Prostate gland (tissue), 2 donors: ENCODE data around the gene UBE4B. TPM values are rescaled to one million over a fixed set of nuclear protein-coding genes. Genes with fewer than 3 reads are reported as not detected.
"Not testable (repeated sequence)": the region's sequence is repeated elsewhere in the genome, so short reads cannot be mapped to it uniquely, and the experiment has no call there.

ENCODE experiments used
- DNase-seq: peaks from one replicate; pipeline ENCODE4 v3.0.0-alpha.2; 2019; ENCODE audit warnings: low spot score
- H3K27ac ChIP-seq, 2 donors: fragments of 200-600 bp; sonication (generic); 2 replicates each; pipeline ENCODE4 v1.5.1; 2017 to 2019
- H3K27me3 ChIP-seq: fragments of 200-600 bp; sonication (generic); replicated peaks from 2 replicates; pipeline ENCODE4 v1.5.1; 2019; ENCODE audit not compliant: insufficient read depth
- H3K36me3 ChIP-seq, 2 donors: fragments of 200-600 bp; sonication (generic); 1 replicate in 1 of 2; 2 replicates in 1 of 2; pipeline versions ENCODE4 v1.5.1 to v1.8.1; 2017 to 2019
- H3K4me1 ChIP-seq: fragments of 200-600 bp; sonication (generic); replicated peaks from 2 replicates; pipeline ENCODE4 v1.5.1; 2019
- H3K4me3 ChIP-seq, 2 donors: fragments of 200-600 bp; sonication (generic); 2 replicates each; pipeline ENCODE4 v1.5.1; 2017 to 2019
- H3K9me3 ChIP-seq: fragments of 200-600 bp; sonication (generic); 2 replicates; pipeline ENCODE4 v1.5.1; 2017
- POLR2A ChIP-seq: fragments of 450-650 bp; IDR thresholded peaks from one replicate; pipeline ENCODE4 v1.6.1; 2016; ENCODE audit warnings: antibody characterized with exemption, mild to moderate bottlenecking
- POLR2AphosphoS5 ChIP-seq: sonication (generic); formaldehyde crosslinking; IDR thresholded peaks from one replicate; pipeline ENCODE4 v1.6.1; 2017; ENCODE audit warnings: antibody characterized with exemption
- WGBS: methylation state at CpG from one replicate; pipeline ENCODE4 v1.1.5; 2018; 5-methylcytosine and 5-hydroxymethylcytosine counted together
- intact Hi-C: fragments of 100-400 bp; cut with DNase I; formaldehyde crosslinking; loops from one replicate; pipeline ENCODE4 v1.14.2; 2022
- total RNA-seq, 2 donors: library from RNA; depleted of rRNA; stranded (reverse); fragments of >200 nt; gene quantifications; one replicate each; pipeline ENCODE4 v1.1.0, GENCODE V29; 2016
- TF ChIP-seq, protein P1 (sequence below), 4 experiments: fragments of 200-600 bp in 2 of 4; fragments of 450-650 bp in 2 of 4; sonication (generic) in 2 of 4; IDR thresholded peaks; 1 replicate in 3 of 4; 2 replicates in 1 of 4; pipeline ENCODE4 v1.5.1; 2016 to 2019; ENCODE audit warnings: antibody characterized with exemption in 4 of 4, mild to moderate bottlenecking in 2 of 4, moderate library complexity in 2 of 4

The UBE4B gene
- total RNA-seq, 2 donors from 2014 or later, result 49.0 to 68.1 TPM

DNA sequence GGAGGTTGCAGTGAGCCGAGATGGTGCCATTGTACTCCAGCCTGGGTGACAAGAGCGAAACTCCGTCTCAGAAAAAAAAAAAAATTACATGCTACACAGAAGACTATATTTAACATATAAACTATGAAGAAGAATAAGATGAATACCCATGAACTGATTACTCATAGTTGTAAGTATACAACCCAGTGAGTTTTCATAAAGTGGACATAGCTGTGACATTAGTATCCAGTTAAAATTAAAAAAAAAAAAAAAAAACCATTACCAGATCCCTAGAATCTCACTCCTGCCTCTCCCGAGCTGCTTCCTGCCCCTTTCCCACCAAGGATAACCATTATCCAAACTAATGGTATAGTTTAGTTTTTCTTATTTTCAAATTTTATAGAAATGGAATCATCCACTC, 37.4 kb downstream of the UBE4B start:
- Histone ChIP-seq H3K4me3 (no peak overlapping the region), H3K27ac (no peak overlapping the region), H3K27me3 (no peaks in the 10 kb centered on the region), H3K9me3 (no peaks in the 10 kb centered on the region), H3K4me1 (no peaks in the 10 kb centered on the region), H3K36me3 (no peaks in the 10 kb centered on the region)
- TF ChIP-seq, protein P1, sequence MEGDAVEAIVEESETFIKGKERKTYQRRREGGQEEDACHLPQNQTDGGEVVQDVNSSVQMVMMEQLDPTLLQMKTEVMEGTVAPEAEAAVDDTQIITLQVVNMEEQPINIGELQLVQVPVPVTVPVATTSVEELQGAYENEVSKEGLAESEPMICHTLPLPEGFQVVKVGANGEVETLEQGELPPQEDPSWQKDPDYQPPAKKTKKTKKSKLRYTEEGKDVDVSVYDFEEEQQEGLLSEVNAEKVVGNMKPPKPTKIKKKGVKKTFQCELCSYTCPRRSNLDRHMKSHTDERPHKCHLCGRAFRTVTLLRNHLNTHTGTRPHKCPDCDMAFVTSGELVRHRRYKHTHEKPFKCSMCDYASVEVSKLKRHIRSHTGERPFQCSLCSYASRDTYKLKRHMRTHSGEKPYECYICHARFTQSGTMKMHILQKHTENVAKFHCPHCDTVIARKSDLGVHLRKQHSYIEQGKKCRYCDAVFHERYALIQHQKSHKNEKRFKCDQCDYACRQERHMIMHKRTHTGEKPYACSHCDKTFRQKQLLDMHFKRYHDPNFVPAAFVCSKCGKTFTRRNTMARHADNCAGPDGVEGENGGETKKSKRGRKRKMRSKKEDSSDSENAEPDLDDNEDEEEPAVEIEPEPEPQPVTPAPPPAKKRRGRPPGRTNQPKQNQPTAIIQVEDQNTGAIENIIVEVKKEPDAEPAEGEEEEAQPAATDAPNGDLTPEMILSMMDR (IDR thresholded peaks at IDR 0.05), result no peak
- TF ChIP-seq POLR2AphosphoS5, result no peak
- TF ChIP-seq POLR2A, result no peak
- 96% methylated on average over 4 of the region's 4 CpGs for WGBS
- DNase-seq, result no peak
- intact Hi-C loops, result no loop called here

DNA sequence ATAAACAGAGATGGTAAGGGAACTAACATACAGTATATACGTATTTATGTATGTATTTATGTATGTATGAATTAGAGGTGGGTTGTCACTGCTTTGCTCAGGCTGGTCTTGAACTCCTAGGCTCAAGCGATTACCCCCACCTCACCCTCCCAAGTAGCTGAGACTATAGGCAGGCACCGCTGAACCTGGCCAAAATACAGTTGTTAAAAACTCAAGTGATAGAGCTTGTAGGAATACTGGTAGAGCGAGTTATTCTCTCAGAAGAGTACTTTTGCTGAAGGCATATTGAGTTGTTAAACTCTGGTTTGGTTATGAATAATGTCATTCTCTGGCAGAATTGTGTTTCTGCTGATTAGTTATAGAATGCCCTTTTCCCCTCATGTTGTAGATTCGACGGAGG, 38.9 kb downstream of the UBE4B start:
- H3K4me1 ChIP-seq, result no peaks in the 10 kb centered on the region
- H3K27ac ChIP-seq, result peak overlapping the region; percentile 42 to 54
- no peaks in the 10 kb centered on the region for H3K36me3 ChIP-seq
- no peaks in the 10 kb centered on the region for H3K27me3 ChIP-seq
- peak; percentile 33 for DNase-seq
- no peak overlapping the region for H3K4me3 ChIP-seq
- TF ChIP-seq POLR2A (no peak), POLR2AphosphoS5 (peak; percentile 66)
- TF ChIP-seq, protein P1 (IDR thresholded peaks at IDR 0.05), result no peak
- intact Hi-C loops, result no loop called here
- 53% methylated on average over 6 of the region's 6 CpGs for WGBS
- no peaks in the 10 kb centered on the region for H3K9me3 ChIP-seq

DNA sequence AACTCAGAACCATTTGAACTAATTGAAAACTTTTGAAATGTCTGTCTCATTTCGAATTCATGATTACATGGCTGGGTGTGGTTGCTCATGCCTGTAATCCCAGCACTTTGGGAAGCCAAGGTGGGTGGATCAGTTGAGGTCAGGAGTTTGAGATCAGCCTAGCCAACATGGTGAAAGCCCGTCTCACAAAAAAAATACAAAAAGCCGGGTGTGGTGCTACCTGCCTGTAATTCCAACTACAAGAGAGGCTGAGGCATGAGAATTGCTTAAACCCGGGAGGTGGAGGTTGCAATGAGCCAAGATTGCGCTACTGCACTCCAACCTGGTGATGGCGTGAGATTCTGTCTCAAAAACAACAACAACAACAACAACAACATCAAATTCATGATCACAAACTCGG, 40.6 kb downstream of the UBE4B start:
- H3K27me3 ChIP-seq, H3K36me3 ChIP-seq, intact Hi-C loops, DNase-seq, H3K4me3 ChIP-seq, H3K4me1 ChIP-seq, H3K9me3 ChIP-seq, H3K27ac ChIP-seq: not testable (repeated sequence)
- 95% methylated on average over 7 of the region's 7 CpGs for WGBS

DNA sequence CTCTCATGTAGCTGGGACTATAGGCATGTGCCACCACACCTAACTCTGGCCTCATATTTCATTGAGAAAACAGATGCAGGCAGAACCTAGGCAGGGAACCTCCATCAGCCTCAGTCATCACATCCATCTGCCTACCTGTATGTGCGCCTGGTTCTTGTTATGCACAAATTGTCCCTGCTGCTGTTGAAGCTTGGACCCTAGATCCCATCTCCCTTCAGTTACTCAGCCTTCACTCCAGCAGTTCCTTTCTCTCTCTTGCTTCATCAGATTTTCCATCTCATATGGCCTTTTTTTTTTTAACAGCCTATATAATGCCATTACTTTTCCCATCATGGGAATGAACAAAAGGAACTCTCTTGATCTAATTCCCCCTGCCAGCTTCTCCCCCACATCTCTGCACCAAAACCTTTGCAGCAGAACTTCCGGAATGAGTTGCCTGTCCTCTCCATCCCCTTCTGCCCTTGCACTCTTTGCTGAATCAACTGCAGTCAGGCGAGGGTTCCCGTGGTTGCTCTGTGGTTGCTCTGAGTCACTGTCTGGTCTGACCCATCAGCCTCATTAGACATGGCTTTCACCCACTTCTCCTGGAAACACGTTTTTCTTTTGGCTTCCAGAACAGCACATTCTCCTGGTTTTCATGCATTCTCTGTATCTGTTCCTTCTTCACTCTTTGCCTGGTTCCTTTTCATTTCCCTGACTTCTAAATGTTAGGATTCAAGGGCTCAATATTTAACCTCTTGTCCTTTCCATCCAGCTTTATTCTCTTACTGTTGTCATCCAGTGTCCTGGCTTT, 41.5 kb downstream of the UBE4B start:
- H3K27me3 ChIP-seq, result no peaks in the 10 kb centered on the region
- TF ChIP-seq POLR2A (no peak), POLR2AphosphoS5 (peak; percentile 4)
- TF ChIP-seq, protein P1 (IDR thresholded peaks at IDR 0.05), result no peak
- no peak for DNase-seq
- H3K9me3 ChIP-seq, result no peaks in the 10 kb centered on the region
- no peak overlapping the region for H3K4me3 ChIP-seq
- no peak overlapping the region for H3K27ac ChIP-seq
- intact Hi-C loops, result no loop called here
- 43% methylated on average over 5 of the region's 5 CpGs for WGBS
- no peaks in the 10 kb centered on the region for H3K4me1 ChIP-seq
- H3K36me3 ChIP-seq, result no peaks in the 10 kb centered on the region

DNA sequence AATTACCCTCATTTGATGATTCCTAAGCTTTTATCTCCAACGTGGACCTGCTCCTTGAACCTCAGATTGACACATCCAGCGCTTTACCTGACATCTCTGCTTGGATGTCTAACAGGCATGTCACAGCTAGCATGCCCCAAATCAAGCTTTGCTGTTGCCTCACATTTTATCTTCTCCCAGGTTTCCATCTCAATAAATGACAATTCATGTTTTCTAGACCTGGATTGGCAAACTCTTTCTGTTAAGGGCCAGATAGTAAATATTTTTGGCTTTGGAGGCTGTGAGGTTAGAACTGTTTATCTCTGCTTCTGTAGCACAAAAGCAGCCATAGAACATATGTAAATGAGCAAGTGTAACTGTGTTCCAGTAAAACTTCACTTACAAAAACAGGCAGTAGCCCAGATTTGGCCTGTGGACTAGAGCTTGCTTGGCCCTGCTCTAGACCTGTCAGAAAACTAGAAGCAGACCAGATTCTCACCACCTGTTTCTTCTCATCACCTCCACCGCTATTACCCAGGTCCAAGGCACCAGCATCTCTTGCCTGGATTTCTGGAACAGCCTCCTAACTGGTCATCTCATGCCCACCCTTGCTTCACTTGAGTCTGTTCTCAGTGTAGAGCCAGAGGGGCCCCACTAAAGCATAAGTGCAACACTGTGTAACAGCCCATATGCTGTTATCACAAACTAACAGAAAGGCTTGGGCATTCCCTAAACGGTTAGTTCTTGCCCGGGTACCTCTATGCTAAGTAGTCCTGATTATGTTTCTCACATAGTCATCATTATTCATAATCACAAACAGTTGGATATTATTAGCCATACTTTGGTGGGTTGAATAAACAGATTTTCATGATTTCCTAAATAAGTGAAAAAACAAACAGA, 42.3 kb downstream of the UBE4B start:
- Histone ChIP-seq H3K9me3 (no peaks in the 10 kb centered on the region), H3K4me1 (no peaks in the 10 kb centered on the region), H3K27ac (peak overlapping the region; percentile 7 to 28), H3K27me3 (no peaks in the 10 kb centered on the region), H3K4me3 (no peak overlapping the region), H3K36me3 (no peaks in the 10 kb centered on the region)
- intact Hi-C loops, result no loop called here
- 51% methylated on average over 5 of the region's 5 CpGs for WGBS
- TF ChIP-seq POLR2AphosphoS5 (peak; percentile 39), POLR2A (no peak)
- DNase-seq, result no peak
